Common myeloid progenitor, CD34-positive (primary cell): ENCODE measurements around the gene ARHGAP4.
A peak's percentile ranks its signal among the peaks of the same experiment; 100 is the strongest.

Experiments
- CTCF ChIA-PET: fragments of 350-600 bp; sonication (Branson Sonifier 250); formaldehyde crosslinking; loops from one replicate; lab custom pipeline; 2021; ENCODE audit warnings: antibody characterized with exemption; lab: Charles Lee
- POLR2A ChIA-PET: fragments of 350-600 bp; sonication (Branson Sonifier 250); formaldehyde crosslinking; loops from one replicate; lab custom pipeline; 2021; ENCODE audit warnings: antibody characterized with exemption; lab: Charles Lee
- DNase-seq, 3 donors: peaks; one replicate each; pipeline versions ENCODE4 v3.0.0 to v3.0.0-alpha.2; 2013
- H3K27ac ChIP-seq, 2 experiments: 1 replicate in 1 of 2; 2 replicates in 1 of 2; pipeline ENCODE4 v1.7.0; 2013; ENCODE audit warnings: inconsistent platforms in 2 of 2, low read length in 2 of 2, mild to moderate bottlenecking in 2 of 2, low read depth in 1 of 2, moderate library complexity in 1 of 2; ENCODE audit not compliant: severe bottlenecking in 2 of 2, insufficient read depth in 1 of 2, poor library complexity in 1 of 2
- H3K27me3 ChIP-seq, 5 experiments: replicated peaks in 2 of 5; 1 replicate in 3 of 5; 2 replicates in 2 of 5; pipeline versions ENCODE4 v1.6.1 to v1.7.0; 2013; ENCODE audit warnings: low read length in 4 of 5, mild to moderate bottlenecking in 2 of 5, moderate library complexity in 2 of 5, inconsistent platforms in 1 of 5; ENCODE audit not compliant: insufficient read depth in 5 of 5, control insufficient read depth in 4 of 5
- H3K36me3 ChIP-seq, 4 experiments: 1 replicate in 2 of 4; 2 replicates in 2 of 4; pipeline versions ENCODE4 v1.6.1 to v1.7.0; 2013; ENCODE audit warnings: low read length in 3 of 4, control low read depth in 1 of 4, mild to moderate bottlenecking in 1 of 4; ENCODE audit not compliant: control insufficient read depth in 4 of 4, insufficient read depth in 4 of 4
- H3K4me1 ChIP-seq, 4 experiments: 1 replicate in 3 of 4; 2 replicates in 1 of 4; pipeline versions ENCODE4 v1.6.1 to v1.7.1; 2013; ENCODE audit warnings: low read length in 3 of 4, mild to moderate bottlenecking in 3 of 4, control low read depth in 1 of 4, inconsistent platforms in 1 of 4, moderate library complexity in 1 of 4; ENCODE audit not compliant: control insufficient read depth in 4 of 4, insufficient read depth in 4 of 4; ENCODE audit errors: control extremely low read depth in 1 of 4
- H3K4me3 ChIP-seq, 7 experiments: 1 replicate in 4 of 7; 2 replicates in 3 of 7; pipeline versions ENCODE4 v1.5.1 to v1.7.0; 2013; ENCODE audit warnings: mild to moderate bottlenecking in 7 of 7, low read length in 6 of 7, moderate library complexity in 6 of 7, inconsistent platforms in 2 of 7, low read depth in 2 of 7, control low read depth in 1 of 7; ENCODE audit not compliant: insufficient read depth in 4 of 7, control insufficient read depth in 1 of 7; ENCODE audit errors: extremely low read depth in 1 of 7
- H3K9me3 ChIP-seq, 5 experiments: 1 replicate in 4 of 5; 2 replicates in 1 of 5; pipeline versions ENCODE4 v1.6.1 to v1.7.1; 2013; ENCODE audit warnings: low read length in 4 of 5, mild to moderate bottlenecking in 2 of 5, inconsistent platforms in 1 of 5, low read depth in 1 of 5, moderate library complexity in 1 of 5; ENCODE audit not compliant: control insufficient read depth in 4 of 5, insufficient read depth in 2 of 5; ENCODE audit errors: control extremely low read depth in 1 of 5
- WGBS: methylation state at CpG from one replicate; pipeline ENCODE4 v1.1.5; 2013; ENCODE audit not compliant: insufficient coverage; 5-methylcytosine and 5-hydroxymethylcytosine counted together

Gene ARHGAP4

GRCh38 chrX:153957224-153957623, 31.2 kb upstream of the ARHGAP4 start:
- peaks cover 10 to 99% (median 59%) of the 10 kb centered on the region in 4 experiments for H3K36me3 ChIP-seq
- CTCF ChIA-PET = interaction anchor here (0.8 to 1.3 kb wide), 2 partner anchors 10 to 62 kb away, joined by 3 to 5 read pairs; no protein-coding TSS in a partner anchor
- peaks cover 0 to 3% (median 0%) of the 10 kb centered on the region in 4 experiments for H3K4me1 ChIP-seq
- no peak overlapping the region for H3K27ac ChIP-seq
- H3K27me3 ChIP-seq = peaks cover 0 to 7% (median 0%) of the 10 kb centered on the region in 5 experiments
- POLR2A ChIA-PET = no interaction called here
- H3K9me3 ChIP-seq = no peaks in the 10 kb centered on the region
- no peak overlapping the region for H3K4me3 ChIP-seq
- 76% methylated on average over 12 of the region's 17 CpGs for WGBS
- no peak for DNase-seq

GRCh38 chrX:153956044-153956907, 30.2 kb upstream of the ARHGAP4 start:
- DNase-seq = no peak
- Histone ChIP-seq H3K27ac (no peak overlapping the region), H3K4me3 (no peak overlapping the region), H3K36me3 (peaks cover 10 to 99% (median 57%) of the 10 kb centered on the region in 4 experiments), H3K4me1 (peaks cover 0 to 3% (median 0%) of the 10 kb centered on the region in 4 experiments), H3K27me3 (peaks cover 0 to 7% (median 0%) of the 10 kb centered on the region in 5 experiments), H3K9me3 (no peaks in the 10 kb centered on the region)
- CTCF ChIA-PET = interaction anchor here (0.8 to 1.8 kb wide), 2 partner anchors 12 to 31 kb away, joined by 5 to 6 read pairs; no protein-coding TSS in a partner anchor
- POLR2A ChIA-PET = no interaction called here
- WGBS = 97% methylated on average over 33 of the region's 35 CpGs

- POLR2A ChIA-PET = interaction anchor here (0.7 kb wide), 1 partner anchor 32 kb away, joined by 5 read pairs; no protein-coding TSS in a partner anchor
- Histone ChIP-seq H3K4me3 (no peak overlapping the region), H3K36me3 (peaks cover 10 to 99% (median 58%) of the 10 kb centered on the region in 4 experiments), H3K27me3 (peaks cover 0 to 7% (median 0%) of the 10 kb centered on the region in 5 experiments), H3K27ac (no peak overlapping the region), H3K4me1 (peaks cover 0 to 5% (median under 1%) of the 10 kb centered on the region in 4 experiments), H3K9me3 (no peaks in the 10 kb centered on the region)
- WGBS = 91% methylated on average over 12 of the region's 12 CpGs
- no peak for DNase-seq
- CTCF ChIA-PET = interaction anchor here (0.5 to 1.8 kb wide), 2 partner anchors 13 to 38 kb away, joined by 3 to 6 read pairs; no protein-coding TSS in a partner anchor
These were observed 29.2 kb upstream of the ARHGAP4 start for GRCh38 chrX:153955228-153955732.

GRCh38 chrX:153954558-153955227, 28.6 kb upstream of the ARHGAP4 start:
- 97% methylated on average over 39 of the region's 44 CpGs for WGBS
- CTCF ChIA-PET = interaction anchor here (0.5 to 1.8 kb wide), 2 partner anchors 14 to 38 kb away, joined by 3 to 6 read pairs; no protein-coding TSS in a partner anchor
- POLR2A ChIA-PET = interaction anchor here (0.7 kb wide), 1 partner anchor 32 kb away, joined by 5 read pairs; no protein-coding TSS in a partner anchor
- DNase-seq = no peak
- Histone ChIP-seq H3K4me1 (peaks cover 0 to 11% (median 6%) of the 10 kb centered on the region in 4 experiments), H3K36me3 (peaks cover 10 to 99% (median 60%) of the 10 kb centered on the region in 4 experiments), H3K27ac (no peak overlapping the region), H3K4me3 (no peak overlapping the region), H3K27me3 (peaks cover 0 to 7% (median 0%) of the 10 kb centered on the region in 5 experiments), H3K9me3 (no peaks in the 10 kb centered on the region)

- Histone ChIP-seq H3K27ac (no peak overlapping the region), H3K36me3 (peaks cover 8 to 99% (median 57%) of the 10 kb centered on the region in 4 experiments), H3K4me1 (peaks cover 0 to 17% (median 12%) of the 10 kb centered on the region in 4 experiments), H3K9me3 (no peaks in the 10 kb centered on the region), H3K4me3 (no peak overlapping the region), H3K27me3 (peaks cover 0 to 7% (median 0%) of the 10 kb centered on the region in 5 experiments)
- WGBS = 83% methylated on average over 28 of the region's 33 CpGs
- ChIA-PET CTCF (interaction anchor here (0.9 to 18.9 kb wide), 5 partner anchors 10 to 59 kb away, joined by 3 to 482 read pairs (median 5); partner anchors contain the start of genes ARHGAP4, NAA10 and RENBP), POLR2A (no interaction called here)
- peak in 2 of 3 donors; percentile 38 to 58 for DNase-seq
These were observed 28.0 kb upstream of the ARHGAP4 start for GRCh38 chrX:153953892-153954557.

GRCh38 chrX:153953342-153953830, 27.3 kb upstream of the ARHGAP4 start:
- H3K36me3 ChIP-seq = peaks cover 3 to 98% (median 51%) of the 10 kb centered on the region in 4 experiments
- POLR2A ChIA-PET = no interaction called here
- CTCF ChIA-PET = interaction anchor here (0.7 to 18.9 kb wide), 9 partner anchors 8 to 188 kb away, joined by 3 to 482 read pairs (median 4); partner anchors contain the start of genes ARHGAP4, NAA10 and RENBP
- DNase-seq = peak in 2 of 3 donors; percentile 71 to 79
- peaks cover 0 to 23% (median 19%) of the 10 kb centered on the region in 4 experiments for H3K4me1 ChIP-seq
- peaks cover 0 to 7% (median 0%) of the 10 kb centered on the region in 5 experiments for H3K27me3 ChIP-seq
- H3K9me3 ChIP-seq = no peaks in the 10 kb centered on the region
- WGBS = 29% methylated on average over 26 of the region's 33 CpGs
- H3K27ac ChIP-seq = no peak overlapping the region
- H3K4me3 ChIP-seq = no peak overlapping the region
